Lung (tissue), 12 donors: ENCODE results near the gene NHS. TPM values are rescaled to one million over a fixed set of nuclear protein-coding genes. Genes with fewer than 3 reads are reported as not detected.

Source experiments
- ATAC-seq: fragments of 200-7000 bp; cut with Tn5 transposase; one replicate; pipeline ENCODE4 v1.9.1; 2020; ENCODE audit warnings: moderate number of reproducible peaks; ENCODE audit not compliant: insufficient read depth, low FRiP score
- DNase-seq, 3 donors: peaks; one replicate each; pipeline ENCODE4 v3.0.0-alpha.2; 2013 to 2017
- H3K27ac ChIP-seq, 2 donors: one replicate each; pipeline ENCODE4 v1.5.1; 2013; ENCODE audit warnings: mild to moderate bottlenecking in 2 of 2, moderate library complexity in 2 of 2, control low read depth in 1 of 2, inconsistent platforms in 1 of 2, low read depth in 1 of 2, low read length in 1 of 2
- H3K27me3 ChIP-seq, 3 donors: one replicate each; pipeline ENCODE4 v1.5.1; 2013; ENCODE audit warnings: low read length in 2 of 3; ENCODE audit not compliant: control insufficient read depth in 3 of 3, insufficient read depth in 3 of 3
- H3K36me3 ChIP-seq, 4 donors: one replicate each; pipeline ENCODE4 v1.5.1; 2013; ENCODE audit warnings: low read length in 4 of 4, mild to moderate bottlenecking in 1 of 4, moderate library complexity in 1 of 4; ENCODE audit not compliant: control insufficient read depth in 4 of 4, insufficient read depth in 4 of 4
- H3K4me1 ChIP-seq, 5 donors: one replicate each; pipeline ENCODE4 v1.5.1; 2013; ENCODE audit warnings: low read length in 5 of 5, mild to moderate bottlenecking in 2 of 5, moderate library complexity in 1 of 5; ENCODE audit not compliant: control insufficient read depth in 5 of 5, insufficient read depth in 5 of 5
- H3K4me3 ChIP-seq: one replicate; pipeline ENCODE4 v1.5.1; 2013; ENCODE audit warnings: mild to moderate bottlenecking, control low read depth, moderate library complexity
- H3K9ac ChIP-seq, 2 donors: one replicate each; pipeline ENCODE4 v1.5.1; 2013; ENCODE audit warnings: low read length in 2 of 2, control low read depth in 1 of 2; ENCODE audit not compliant: insufficient read depth in 1 of 2
- H3K9me3 ChIP-seq, 4 donors: one replicate each; pipeline ENCODE4 v1.5.1; 2013; ENCODE audit warnings: low read length in 3 of 4, mild to moderate bottlenecking in 1 of 4, moderate library complexity in 1 of 4; ENCODE audit not compliant: control insufficient read depth in 4 of 4, insufficient read depth in 3 of 4
- WGBS, 2 donors: extraction: QIAGEN DNeasy Blood & Tissue Kit; methylation state at CpG; one replicate each; pipeline ENCODE4 v1.1.7; 2013; 5-methylcytosine and 5-hydroxymethylcytosine counted together
- polyA plus RNA-seq, 2 donors: library from polyadenylated mRNA; stranded (reverse); fragments of 200-250 nt; gene quantifications; one replicate each; pipeline ENCODE4 v1.2.1, GENCODE V29; 2013
- total RNA-seq, 2 donors: library from RNA; depleted of rRNA in 1 of 2; stranded (reverse); fragments of >200 nt in 1 of 2; gene quantifications; one replicate each; pipeline ENCODE4 v1.2.1, GENCODE V29; 2014 to 2021
- TF ChIP-seq, protein P1 (sequence below): IDR thresholded peaks from 2 replicates; pipeline ENCODE4 v1.5.1; 2012; ENCODE audit warnings: mild to moderate bottlenecking; ENCODE audit errors: control extremely low read depth, extremely low read depth
- donor health status: control.
- donor health status: control.
- donor health status: Bipolar disorder and iron deficiency.
- donor health status: healthy.
- donor health status: DM: yes; HTN: yes; CAD: no.

Gene NHS
- total and polyA plus RNA-seq, 4 donors: 0.46 to 2.0 (median 1.4) TPM

DNA sequence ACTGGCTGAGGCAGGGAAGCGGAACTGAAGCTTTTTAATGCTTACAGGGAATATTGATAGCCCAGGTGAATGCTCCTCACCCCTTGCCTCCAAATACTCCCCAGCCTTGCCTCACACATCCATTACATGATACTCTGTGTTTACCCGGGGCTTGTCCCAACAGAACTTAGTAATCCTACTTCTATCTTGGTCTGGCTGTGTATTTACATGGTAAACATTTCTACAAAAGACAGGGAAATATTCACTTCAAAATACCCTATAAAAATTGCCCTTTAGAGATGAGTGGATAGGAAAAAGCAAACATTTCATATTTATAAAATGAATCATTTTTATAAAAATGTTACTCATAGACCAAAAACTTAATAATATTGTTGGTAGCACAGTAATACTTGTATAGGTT lies 120.1 kb downstream of the NHS start:
- H3K9me3 ChIP-seq: no peaks in the 10 kb centered on the region
- WGBS, 2 donors: 70 to 89% methylated on average over 2 of the region's 2 CpGs
- peaks cover 3 to 22% (median 18%) of the 10 kb centered on the region in 3 donors for H3K27me3 ChIP-seq
- H3K36me3 ChIP-seq: no peaks in the 10 kb centered on the region
- H3K9ac ChIP-seq: no peak overlapping the region
- H3K27ac ChIP-seq: no peak overlapping the region
- ATAC-seq: no peak
- no peak for DNase-seq
- H3K4me1 ChIP-seq: no peaks in the 10 kb centered on the region
- no peak overlapping the region for H3K4me3 ChIP-seq
- TF ChIP-seq, protein P1, sequence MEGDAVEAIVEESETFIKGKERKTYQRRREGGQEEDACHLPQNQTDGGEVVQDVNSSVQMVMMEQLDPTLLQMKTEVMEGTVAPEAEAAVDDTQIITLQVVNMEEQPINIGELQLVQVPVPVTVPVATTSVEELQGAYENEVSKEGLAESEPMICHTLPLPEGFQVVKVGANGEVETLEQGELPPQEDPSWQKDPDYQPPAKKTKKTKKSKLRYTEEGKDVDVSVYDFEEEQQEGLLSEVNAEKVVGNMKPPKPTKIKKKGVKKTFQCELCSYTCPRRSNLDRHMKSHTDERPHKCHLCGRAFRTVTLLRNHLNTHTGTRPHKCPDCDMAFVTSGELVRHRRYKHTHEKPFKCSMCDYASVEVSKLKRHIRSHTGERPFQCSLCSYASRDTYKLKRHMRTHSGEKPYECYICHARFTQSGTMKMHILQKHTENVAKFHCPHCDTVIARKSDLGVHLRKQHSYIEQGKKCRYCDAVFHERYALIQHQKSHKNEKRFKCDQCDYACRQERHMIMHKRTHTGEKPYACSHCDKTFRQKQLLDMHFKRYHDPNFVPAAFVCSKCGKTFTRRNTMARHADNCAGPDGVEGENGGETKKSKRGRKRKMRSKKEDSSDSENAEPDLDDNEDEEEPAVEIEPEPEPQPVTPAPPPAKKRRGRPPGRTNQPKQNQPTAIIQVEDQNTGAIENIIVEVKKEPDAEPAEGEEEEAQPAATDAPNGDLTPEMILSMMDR: no peak

DNA sequence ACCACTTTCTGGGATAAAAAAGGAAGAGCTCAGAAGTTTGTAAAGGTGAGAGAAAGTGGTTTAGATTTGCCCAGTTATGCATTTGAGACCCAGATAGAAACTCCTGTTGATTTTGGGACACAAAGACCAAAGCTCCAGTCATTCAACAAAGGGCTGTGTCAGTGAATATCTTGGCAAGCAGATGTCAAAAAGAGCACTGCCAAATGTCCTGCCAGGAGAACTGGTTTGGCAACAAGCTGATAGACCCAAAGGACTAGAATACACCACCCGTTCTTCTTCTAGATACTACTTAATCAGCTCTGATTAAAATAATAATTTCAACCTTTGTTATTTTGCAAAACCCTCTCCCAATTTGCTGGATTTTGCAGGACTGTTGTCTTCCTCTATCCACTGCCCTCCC lies 121.4 kb downstream of the NHS start:
- no peaks in the 10 kb centered on the region for H3K4me1 ChIP-seq
- ATAC-seq (no peak), DNase-seq (no peak)
- TF ChIP-seq, protein P1: no peak
- WGBS, 2 donors: 51 to 70% methylated on average over 1 of the region's 1 CpG
- H3K36me3 ChIP-seq: no peaks in the 10 kb centered on the region
- H3K27ac ChIP-seq: no peak overlapping the region
- no peak overlapping the region for H3K9ac ChIP-seq
- H3K9me3 ChIP-seq: no peaks in the 10 kb centered on the region
- H3K4me3 ChIP-seq: no peak overlapping the region
- peaks cover 3 to 26% (median 24%) of the 10 kb centered on the region in 3 donors for H3K27me3 ChIP-seq

DNA sequence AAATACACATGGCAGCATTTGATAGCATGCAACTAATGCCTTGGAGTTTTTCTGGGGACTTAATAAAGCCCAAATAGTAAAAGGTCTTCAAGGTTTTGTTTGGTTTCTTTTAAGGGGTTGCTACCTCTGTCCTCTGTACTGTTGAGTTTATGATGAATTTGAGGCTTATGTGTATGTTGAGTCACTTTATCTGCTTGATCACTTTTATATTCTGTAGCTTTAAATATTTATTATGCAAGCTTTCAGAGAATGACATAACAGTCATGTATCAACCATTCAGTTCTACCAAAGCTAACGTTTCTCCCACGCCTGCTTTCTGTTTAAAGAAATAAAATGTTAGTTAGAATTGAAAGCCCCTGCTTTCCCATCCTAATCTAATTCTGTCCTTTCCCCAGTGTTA lies 122.2 kb downstream of the NHS start:
- Histone ChIP-seq H3K4me3 (no peak overlapping the region), H3K27ac (no peak overlapping the region), H3K9me3 (no peaks in the 10 kb centered on the region), H3K9ac (no peak overlapping the region), H3K36me3 (no peaks in the 10 kb centered on the region), H3K4me1 (peaks cover 0 to 1% (median 0%) of the 10 kb centered on the region in 5 donors), H3K27me3 (peaks cover 3 to 26% (median 24%) of the 10 kb centered on the region in 3 donors)
- no peak for DNase-seq
- TF ChIP-seq, protein P1: no peak
- no peak for ATAC-seq
- 55 to 69% methylated on average over 2 of the region's 2 CpGs for WGBS, 2 donors

DNA sequence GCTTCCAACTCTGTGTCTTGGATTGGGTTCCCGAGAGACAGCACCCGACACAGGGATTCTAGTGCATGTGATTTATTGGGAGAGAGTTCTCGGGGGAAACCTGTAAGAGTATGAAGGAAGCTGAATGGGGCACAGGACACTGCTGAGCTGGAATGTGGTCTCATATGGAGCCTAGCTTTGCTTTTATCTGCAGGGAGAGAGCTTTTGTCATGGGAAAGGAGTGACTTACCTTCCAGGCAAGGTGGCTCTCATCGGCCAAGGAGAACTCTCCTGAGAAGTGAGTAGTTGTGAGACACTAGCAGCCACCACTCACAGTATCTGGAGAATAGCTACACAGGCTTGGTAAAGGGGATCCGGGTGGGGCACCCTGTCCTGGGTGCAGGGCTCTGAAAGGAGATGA lies 124.5 kb downstream of the NHS start:
- WGBS, 2 donors: 81 to 97% methylated on average over 5 of the region's 5 CpGs
- ATAC-seq: no peak
- H3K9ac ChIP-seq: no peak overlapping the region

More for the DNA sequence above, 124.5 kb downstream of the NHS start:
- H3K27ac ChIP-seq: no peak overlapping the region
- no peak for DNase-seq
- peaks cover 0 to 2% (median 0%) of the 10 kb centered on the region in 5 donors for H3K4me1 ChIP-seq
- TF ChIP-seq, protein P1: no peak
- no peaks in the 10 kb centered on the region for H3K9me3 ChIP-seq
- peaks cover 3 to 25% (median 25%) of the 10 kb centered on the region in 3 donors for H3K27me3 ChIP-seq
- no peaks in the 10 kb centered on the region for H3K36me3 ChIP-seq
- no peak overlapping the region for H3K4me3 ChIP-seq
